Measurements from ENCODE around the gene DGKH. TPM values are rescaled to one million over a fixed set of nuclear protein-coding genes. Genes with fewer than 3 reads are reported as not detected.
"Not testable (repeated sequence)": the region's sequence is repeated elsewhere in the genome, so short reads cannot be mapped to it uniquely, and the experiment has no call there.

The DGKH gene
- total RNA-seq, 1 donor from 2014 or later = 8.4 TPM

GRCh38 chr13:42148538-42148937, 100.1 kb downstream of the DGKH start:
- H3K27me3 ChIP-seq (ENCODE audit: control insufficient read depth in 3 of 3, insufficient read depth in 3 of 3, low read length in 3 of 3) = no peaks in the 10 kb centered on the region
- H3K27ac ChIP-seq (ENCODE audit: low read depth, low read length) = no peak overlapping the region
- H3K9ac ChIP-seq (ENCODE audit: low read depth in 1 of 3, low read length in 3 of 3) = no peak overlapping the region
- no peak overlapping the region for H3K4me3 ChIP-seq (ENCODE audit: low read length in 3 of 3)
- H3K4me1 ChIP-seq (ENCODE audit: control insufficient read depth in 3 of 3, insufficient read depth in 3 of 3, low read length in 3 of 3) = no peaks in the 10 kb centered on the region
- H3K36me3 ChIP-seq (ENCODE audit: control insufficient read depth in 3 of 3, insufficient read depth in 3 of 3, low read length in 3 of 3) = no peaks in the 10 kb centered on the region
- H3K9me3 ChIP-seq (ENCODE audit: control insufficient read depth in 3 of 3, low read length in 3 of 3) = no peaks in the 10 kb centered on the region

- no peaks in the 10 kb centered on the region for H3K36me3 ChIP-seq (ENCODE audit: control insufficient read depth in 3 of 3, insufficient read depth in 3 of 3, low read length in 3 of 3)
- H3K9me3 ChIP-seq (ENCODE audit: control insufficient read depth in 3 of 3, low read length in 3 of 3) = no peaks in the 10 kb centered on the region
- H3K9ac ChIP-seq (ENCODE audit: low read depth in 1 of 3, low read length in 3 of 3) = no peak overlapping the region
- no peaks in the 10 kb centered on the region for H3K27me3 ChIP-seq (ENCODE audit: control insufficient read depth in 3 of 3, insufficient read depth in 3 of 3, low read length in 3 of 3)
- H3K4me3 ChIP-seq (ENCODE audit: low read length in 3 of 3) = no peak overlapping the region
- H3K4me1 ChIP-seq (ENCODE audit: control insufficient read depth in 3 of 3, insufficient read depth in 3 of 3, low read length in 3 of 3) = no peaks in the 10 kb centered on the region
- no peak overlapping the region for H3K27ac ChIP-seq (ENCODE audit: low read depth, low read length)
Observed at GRCh38 chr13:42149136-42149535, 100.7 kb downstream of the DGKH start.

- H3K27me3 ChIP-seq (ENCODE audit: control insufficient read depth in 3 of 3, insufficient read depth in 3 of 3, low read length in 3 of 3) = no peaks in the 10 kb centered on the region
- no peak overlapping the region for H3K27ac ChIP-seq (ENCODE audit: low read depth, low read length)
- no peaks in the 10 kb centered on the region for H3K4me1 ChIP-seq (ENCODE audit: control insufficient read depth in 3 of 3, insufficient read depth in 3 of 3, low read length in 3 of 3)
- H3K4me3 ChIP-seq (ENCODE audit: low read length in 3 of 3) = no peak overlapping the region
- H3K9me3 ChIP-seq (ENCODE audit: control insufficient read depth in 3 of 3, low read length in 3 of 3) = no peaks in the 10 kb centered on the region
- no peak overlapping the region for H3K9ac ChIP-seq (ENCODE audit: low read depth in 1 of 3, low read length in 3 of 3)
- peaks cover 0 to 6% (median 0%) of the 10 kb centered on the region in 3 donors for H3K36me3 ChIP-seq (ENCODE audit: control insufficient read depth in 3 of 3, insufficient read depth in 3 of 3, low read length in 3 of 3)
Observed at GRCh38 chr13:42151781-42152180, 103.3 kb downstream of the DGKH start.

- H3K4me1 ChIP-seq (ENCODE audit: control insufficient read depth in 3 of 3, insufficient read depth in 3 of 3, low read length in 3 of 3) = no peaks in the 10 kb centered on the region
- H3K27me3 ChIP-seq (ENCODE audit: control insufficient read depth in 3 of 3, insufficient read depth in 3 of 3, low read length in 3 of 3) = no peaks in the 10 kb centered on the region
- H3K4me3 ChIP-seq (ENCODE audit: low read length in 3 of 3) = no peak overlapping the region
- no peak overlapping the region for H3K27ac ChIP-seq (ENCODE audit: low read depth, low read length)
- no peaks in the 10 kb centered on the region for H3K9me3 ChIP-seq (ENCODE audit: control insufficient read depth in 3 of 3, low read length in 3 of 3)
- no peak overlapping the region for H3K9ac ChIP-seq (ENCODE audit: low read depth in 1 of 3, low read length in 3 of 3)
- H3K36me3 ChIP-seq (ENCODE audit: control insufficient read depth in 3 of 3, insufficient read depth in 3 of 3, low read length in 3 of 3) = peaks cover 0 to 6% (median 0%) of the 10 kb centered on the region in 3 donors
Observed at GRCh38 chr13:42152495-42152894, 104.0 kb downstream of the DGKH start.

- no peak overlapping the region for H3K27ac ChIP-seq (ENCODE audit: low read depth, low read length)
- no peak overlapping the region for H3K4me3 ChIP-seq (ENCODE audit: low read length in 3 of 3)
- H3K27me3 ChIP-seq (ENCODE audit: control insufficient read depth in 3 of 3, insufficient read depth in 3 of 3, low read length in 3 of 3) = no peaks in the 10 kb centered on the region
- peaks cover 0 to 6% (median 0%) of the 10 kb centered on the region in 3 donors for H3K36me3 ChIP-seq (ENCODE audit: control insufficient read depth in 3 of 3, insufficient read depth in 3 of 3, low read length in 3 of 3)
- H3K4me1 ChIP-seq (ENCODE audit: control insufficient read depth in 3 of 3, insufficient read depth in 3 of 3, low read length in 3 of 3) = no peaks in the 10 kb centered on the region
- H3K9me3 ChIP-seq (ENCODE audit: control insufficient read depth in 3 of 3, low read length in 3 of 3) = no peaks in the 10 kb centered on the region
- H3K9ac ChIP-seq (ENCODE audit: low read depth in 1 of 3, low read length in 3 of 3) = no peak overlapping the region
Observed at GRCh38 chr13:42153199-42154113, 105.0 kb downstream of the DGKH start.

GRCh38 chr13:42155251-42155650, 106.8 kb downstream of the DGKH start:
- no peak overlapping the region for H3K27ac ChIP-seq (ENCODE audit: low read depth, low read length)
- no peak overlapping the region for H3K9ac ChIP-seq (ENCODE audit: low read depth in 1 of 3, low read length in 3 of 3)
- no peaks in the 10 kb centered on the region for H3K4me1 ChIP-seq (ENCODE audit: control insufficient read depth in 3 of 3, insufficient read depth in 3 of 3, low read length in 3 of 3)
- H3K4me3 ChIP-seq (ENCODE audit: low read length in 3 of 3) = no peak overlapping the region
- no peaks in the 10 kb centered on the region for H3K9me3 ChIP-seq (ENCODE audit: control insufficient read depth in 3 of 3, low read length in 3 of 3)
- H3K27me3 ChIP-seq (ENCODE audit: control insufficient read depth in 3 of 3, insufficient read depth in 3 of 3, low read length in 3 of 3) = no peaks in the 10 kb centered on the region
- H3K36me3 ChIP-seq (ENCODE audit: control insufficient read depth in 3 of 3, insufficient read depth in 3 of 3, low read length in 3 of 3) = peaks cover 0 to 11% (median 6%) of the 10 kb centered on the region in 3 donors

GRCh38 chr13:42163338-42163737, 114.9 kb downstream of the DGKH start:
- not testable (repeated sequence) for H3K4me1 ChIP-seq (ENCODE audit: control insufficient read depth in 3 of 3, insufficient read depth in 3 of 3, low read length in 3 of 3); H3K9ac ChIP-seq (ENCODE audit: low read depth in 1 of 3, low read length in 3 of 3); H3K27me3 ChIP-seq (ENCODE audit: control insufficient read depth in 3 of 3, insufficient read depth in 3 of 3, low read length in 3 of 3); H3K9me3 ChIP-seq (ENCODE audit: control insufficient read depth in 3 of 3, low read length in 3 of 3); H3K4me3 ChIP-seq (ENCODE audit: low read length in 3 of 3); H3K36me3 ChIP-seq (ENCODE audit: control insufficient read depth in 3 of 3, insufficient read depth in 3 of 3, low read length in 3 of 3); H3K27ac ChIP-seq (ENCODE audit: low read depth, low read length)

- not testable (repeated sequence) for H3K9me3 ChIP-seq (ENCODE audit: control insufficient read depth in 3 of 3, low read length in 3 of 3); H3K4me3 ChIP-seq (ENCODE audit: low read length in 3 of 3); H3K27me3 ChIP-seq (ENCODE audit: control insufficient read depth in 3 of 3, insufficient read depth in 3 of 3, low read length in 3 of 3); H3K4me1 ChIP-seq (ENCODE audit: control insufficient read depth in 3 of 3, insufficient read depth in 3 of 3, low read length in 3 of 3); H3K27ac ChIP-seq (ENCODE audit: low read depth, low read length); H3K9ac ChIP-seq (ENCODE audit: low read depth in 1 of 3, low read length in 3 of 3)
- peaks cover 3 to 13% (median 6%) of the 10 kb centered on the region in 3 donors for H3K36me3 ChIP-seq (ENCODE audit: control insufficient read depth in 3 of 3, insufficient read depth in 3 of 3, low read length in 3 of 3)
Observed at GRCh38 chr13:42163910-42164309, 115.5 kb downstream of the DGKH start.

GRCh38 chr13:42164557-42165125, 116.2 kb downstream of the DGKH start:
- Histone ChIP-seq H3K36me3 (ENCODE audit: control insufficient read depth in 3 of 3, insufficient read depth in 3 of 3, low read length in 3 of 3) (peaks cover 3 to 9% (median 5%) of the 10 kb centered on the region in 3 donors), H3K4me1 (ENCODE audit: control insufficient read depth in 3 of 3, insufficient read depth in 3 of 3, low read length in 3 of 3) (no peaks in the 10 kb centered on the region), H3K27ac (ENCODE audit: low read depth, low read length) (no peak overlapping the region), H3K9ac (ENCODE audit: low read depth in 1 of 3, low read length in 3 of 3) (no peak overlapping the region), H3K27me3 (ENCODE audit: control insufficient read depth in 3 of 3, insufficient read depth in 3 of 3, low read length in 3 of 3) (no peaks in the 10 kb centered on the region), H3K9me3 (ENCODE audit: control insufficient read depth in 3 of 3, low read length in 3 of 3) (no peaks in the 10 kb centered on the region), H3K4me3 (ENCODE audit: low read length in 3 of 3) (no peak overlapping the region)

GRCh38 chr13:42168496-42168895, 120.0 kb downstream of the DGKH start:
- H3K4me1 ChIP-seq (ENCODE audit: control insufficient read depth in 3 of 3, insufficient read depth in 3 of 3, low read length in 3 of 3) = no peaks in the 10 kb centered on the region
- H3K36me3 ChIP-seq (ENCODE audit: control insufficient read depth in 3 of 3, insufficient read depth in 3 of 3, low read length in 3 of 3) = peaks cover 0 to 3% (median 0%) of the 10 kb centered on the region in 3 donors
- no peak overlapping the region for H3K4me3 ChIP-seq (ENCODE audit: low read length in 3 of 3)
- no peak overlapping the region for H3K9ac ChIP-seq (ENCODE audit: low read depth in 1 of 3, low read length in 3 of 3)
- no peaks in the 10 kb centered on the region for H3K27me3 ChIP-seq (ENCODE audit: control insufficient read depth in 3 of 3, insufficient read depth in 3 of 3, low read length in 3 of 3)
- no peak overlapping the region for H3K27ac ChIP-seq (ENCODE audit: low read depth, low read length)
- H3K9me3 ChIP-seq (ENCODE audit: control insufficient read depth in 3 of 3, low read length in 3 of 3) = no peaks in the 10 kb centered on the region

Data from skeletal muscle tissue (tissue), 4 donors.